ENCODE data around the gene PPP6R1.

The PPP6R1 gene

DNA sequence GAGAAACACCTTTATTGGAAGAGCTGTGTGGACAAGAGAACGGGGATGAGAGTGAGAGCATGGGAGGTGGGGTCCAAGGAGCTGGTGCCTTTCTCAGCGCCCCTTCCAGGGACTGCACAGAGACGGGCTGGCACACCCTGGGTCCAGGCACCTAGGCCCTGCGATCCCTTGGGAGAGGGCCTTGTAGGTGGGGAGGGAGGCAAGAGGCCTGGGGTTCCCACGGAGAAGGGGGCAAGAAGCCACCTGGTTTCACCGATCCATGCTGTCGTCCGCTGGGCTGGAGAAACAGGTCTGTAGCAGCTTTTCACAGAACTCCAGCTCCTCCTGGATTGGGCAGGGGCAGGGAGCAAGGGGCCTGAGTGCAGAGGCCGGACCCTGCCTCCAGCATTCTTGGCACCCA lies 3.5 kb upstream of the PPP6R1 start:
- no peak for DNase-seq
- in situ Hi-C loops (cut with MboI; ENCODE audit: low pct_unique_long_range_greater_than_20kb, low sequenced_read_pairs), result no loop called here

DNA sequence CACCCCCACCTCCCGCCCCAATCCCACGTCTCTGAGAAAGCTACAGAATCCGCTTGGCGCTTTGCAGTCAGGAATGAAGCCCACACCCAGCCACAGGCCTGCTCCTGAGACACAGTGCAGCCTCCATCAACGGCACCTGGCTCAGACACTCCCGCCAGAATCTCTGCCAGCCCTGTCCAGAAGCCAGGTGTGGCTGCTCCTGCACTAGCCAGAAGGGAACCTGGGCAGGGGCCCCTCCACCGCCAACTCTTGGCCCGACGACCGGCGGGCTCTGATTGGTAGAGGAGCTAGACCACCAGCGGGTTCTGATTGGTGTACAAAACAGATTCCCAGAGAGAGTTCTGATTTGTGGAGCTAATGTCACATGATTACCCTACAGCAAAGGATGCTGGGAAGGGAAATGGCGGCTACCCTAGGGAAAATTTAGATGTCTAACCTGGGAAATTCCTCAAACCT lies 2.9 kb upstream of the PPP6R1 start:
- in situ Hi-C loops (cut with MboI; ENCODE audit: low pct_unique_long_range_greater_than_20kb, low sequenced_read_pairs), result no loop called here
- no peak for DNase-seq

DNA sequence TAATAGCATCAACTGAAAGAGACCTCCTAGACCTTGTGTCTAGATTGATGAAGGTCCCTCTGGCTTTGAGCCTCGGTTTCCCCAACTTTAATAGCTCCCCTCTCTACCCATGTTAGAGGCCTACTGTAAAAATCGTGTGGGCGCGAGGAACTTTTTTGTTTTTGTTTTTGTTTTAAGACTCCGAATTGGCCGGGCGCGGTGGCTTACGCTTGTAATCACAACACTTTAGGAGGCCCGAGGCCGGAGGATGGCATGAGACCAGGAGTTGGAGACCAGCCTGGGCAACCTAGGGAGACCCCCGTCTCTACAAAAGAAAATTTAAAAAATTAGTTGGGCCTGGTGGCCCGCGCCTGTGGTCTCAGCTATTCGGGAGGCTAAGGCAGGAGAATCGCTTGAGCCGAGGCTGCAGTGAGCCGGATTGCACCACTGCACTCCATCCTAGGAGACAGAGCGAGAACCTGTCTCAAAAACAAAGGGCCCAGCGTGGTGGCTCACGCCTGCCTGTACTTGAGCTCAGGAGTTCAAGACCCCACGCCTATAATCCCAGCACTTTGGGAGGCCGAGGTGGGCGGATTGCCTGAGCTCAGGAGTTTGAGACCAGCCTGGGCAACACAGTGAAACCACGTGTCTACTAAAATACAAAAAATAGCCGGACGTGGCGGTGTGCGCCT lies 858 bp upstream of the PPP6R1 start:
- in situ Hi-C loops (cut with MboI; ENCODE audit: low pct_unique_long_range_greater_than_20kb, low sequenced_read_pairs), result no loop called here

GRCh38 chr19:55258476-55258827 lies 365 bp downstream of the PPP6R1 start:
- DNase-seq, result no peak
- in situ Hi-C loops (cut with MboI; ENCODE audit: low pct_unique_long_range_greater_than_20kb, low sequenced_read_pairs), result no loop called here

More for the DNA sequence above, 858 bp upstream of the PPP6R1 start:
- DNase-seq, result no peak

GRCh38 chr19:55257461-55258420 lies 1.1 kb downstream of the PPP6R1 start:
- peak; percentile 64 for DNase-seq
- in situ Hi-C loops (cut with MboI; ENCODE audit: low pct_unique_long_range_greater_than_20kb, low sequenced_read_pairs), result no loop called here

DNA sequence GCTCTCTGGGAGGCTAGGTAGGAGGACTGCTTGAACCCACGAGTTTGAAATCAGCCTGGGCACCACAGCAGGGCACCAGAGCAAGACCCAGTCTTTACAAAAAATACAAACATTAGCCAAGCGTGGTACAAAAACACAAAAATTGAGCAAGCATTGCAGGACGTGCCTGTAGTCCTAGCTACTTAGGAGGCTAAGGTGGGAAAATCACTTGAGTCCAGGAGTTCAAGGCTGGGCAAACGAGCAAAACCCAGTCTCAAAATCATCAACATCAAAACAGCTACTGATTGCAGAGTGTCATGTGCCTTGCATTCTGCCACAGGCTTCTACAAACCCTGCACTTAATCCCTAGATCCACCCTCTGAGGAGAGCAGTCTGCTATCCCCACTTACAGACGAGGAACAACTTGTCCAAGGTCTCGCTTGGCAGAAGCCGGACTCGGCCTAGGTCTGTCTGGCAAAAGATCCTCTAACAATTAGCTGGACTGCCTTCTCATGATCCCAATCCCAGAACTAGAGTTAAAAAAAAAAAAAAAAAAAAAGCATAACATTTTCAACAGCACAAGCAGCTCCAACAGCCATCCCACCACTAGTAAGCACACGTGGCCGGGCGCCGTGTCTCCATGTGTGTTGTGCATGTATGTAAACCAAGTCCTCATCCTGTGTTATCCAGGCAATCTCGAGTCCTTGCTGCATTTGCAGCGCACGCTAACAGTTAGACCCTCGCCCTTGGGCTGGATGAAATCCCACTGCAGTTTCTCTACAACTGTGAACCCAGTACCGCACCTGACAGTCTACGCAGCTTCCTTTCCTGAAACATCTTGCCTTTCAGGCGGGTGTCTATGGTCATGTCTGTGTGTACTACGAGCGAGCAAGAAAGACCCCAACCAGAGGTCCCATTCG lies 2.0 kb downstream of the PPP6R1 start:
- DNase-seq, result no peak
- in situ Hi-C loops (cut with MboI; ENCODE audit: low pct_unique_long_range_greater_than_20kb, low sequenced_read_pairs), result no loop called here

- DNase-seq, result peak; percentile 77
- in situ Hi-C loops (cut with MboI; ENCODE audit: low pct_unique_long_range_greater_than_20kb, low sequenced_read_pairs), result no loop called here
These were observed 3.0 kb downstream of the PPP6R1 start for GRCh38 chr19:55255618-55256423.

- no peak for DNase-seq
- in situ Hi-C loops (cut with MboI; ENCODE audit: low pct_unique_long_range_greater_than_20kb, low sequenced_read_pairs), result no loop called here
These were observed 4.2 kb downstream of the PPP6R1 start for GRCh38 chr19:55254625-55254977.

- in situ Hi-C loops (cut with MboI; ENCODE audit: low pct_unique_long_range_greater_than_20kb, low sequenced_read_pairs), result no loop called here
- peak; percentile 98 for DNase-seq
These were observed 4.8 kb downstream of the PPP6R1 start for GRCh38 chr19:55253842-55254624.

DNA sequence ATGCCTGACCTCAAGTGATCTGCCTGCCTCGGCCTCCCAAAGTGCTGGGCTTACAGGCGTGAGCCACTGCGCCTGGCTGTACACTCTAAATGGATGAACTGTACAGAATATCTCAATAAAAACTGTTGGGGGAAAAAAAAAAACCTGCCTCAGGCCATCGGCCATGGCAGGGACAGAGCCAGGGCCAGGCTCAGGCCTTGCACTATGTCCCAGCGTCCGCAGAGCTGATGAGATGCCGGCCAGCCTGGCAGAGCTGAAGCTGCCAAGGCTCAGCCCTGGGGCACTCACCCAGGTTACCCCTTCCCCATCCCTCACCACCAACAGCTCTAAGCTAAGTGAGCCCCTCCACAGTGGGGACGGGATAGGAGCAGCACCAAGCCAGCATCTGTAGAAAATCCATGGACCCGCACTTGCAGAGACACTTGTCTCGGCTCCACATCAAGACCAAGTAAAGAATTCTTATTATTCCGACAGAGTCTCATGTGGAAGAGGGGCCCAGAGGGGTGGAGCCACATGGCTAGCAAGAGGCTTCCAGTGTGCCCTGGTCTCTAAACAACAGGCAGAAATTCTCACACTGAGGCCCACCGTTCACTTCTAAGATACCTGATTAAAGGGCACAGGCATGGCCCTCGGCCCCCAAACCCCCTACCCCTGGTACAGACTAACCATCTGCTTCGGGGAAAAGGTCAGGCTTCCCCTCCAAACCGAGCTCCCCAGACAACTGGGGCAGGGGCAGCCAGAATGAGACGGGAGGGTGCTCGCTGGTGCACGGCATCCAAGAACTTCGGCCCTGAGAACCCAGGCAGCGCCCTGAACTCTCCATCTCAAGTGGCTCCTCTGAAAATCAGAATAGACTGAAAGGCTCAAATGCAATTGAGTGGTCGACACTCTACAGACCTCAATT lies 5.8 kb downstream of the PPP6R1 start:
- no peak for DNase-seq
- in situ Hi-C loops (cut with MboI; ENCODE audit: low pct_unique_long_range_greater_than_20kb, low sequenced_read_pairs), result no loop called here

GRCh38 chr19:55251341-55252081 lies 7.3 kb downstream of the PPP6R1 start:
- peak; percentile 89 for DNase-seq
- in situ Hi-C loops (cut with MboI; ENCODE audit: low pct_unique_long_range_greater_than_20kb, low sequenced_read_pairs), result no loop called here

- no peak for DNase-seq
- in situ Hi-C loops (cut with MboI; ENCODE audit: low pct_unique_long_range_greater_than_20kb, low sequenced_read_pairs), result no loop called here
These were observed 8.4 kb downstream of the PPP6R1 start for GRCh38 chr19:55250262-55251036.

- DNase-seq, result no peak
- in situ Hi-C loops (cut with MboI; ENCODE audit: low pct_unique_long_range_greater_than_20kb, low sequenced_read_pairs), result no loop called here
These were observed 9.0 kb downstream of the PPP6R1 start for GRCh38 chr19:55249841-55250240.

GRCh38 chr19:55248704-55249103 lies 10.1 kb downstream of the PPP6R1 start:
- DNase-seq, result no peak
- in situ Hi-C loops (cut with MboI; ENCODE audit: low pct_unique_long_range_greater_than_20kb, low sequenced_read_pairs), result no loop called here

- in situ Hi-C loops (cut with MboI; ENCODE audit: low pct_unique_long_range_greater_than_20kb, low sequenced_read_pairs), result no loop called here
- DNase-seq, result no peak
These were observed 10.6 kb downstream of the PPP6R1 start for GRCh38 chr19:55248166-55248675.
